Superior temporal gyrus (tissue), 1 donor: ENCODE data around the gene SAMD8.

Source experiments
- DNase-seq: peaks from one replicate; pipeline ENCODE4 v3.0.0-alpha.2; 2016; ENCODE audit errors: extremely low spot score

The SAMD8 gene

GRCh38 chr10:75111365-75111906 lies at the start of gene SAMD8:
Gene SAMD8 (plus strand): TSS chr10:75111656. CDS start chr10:75150529, 38,873 bp downstream.
- peak; percentile 92 for DNase-seq

GRCh38 chr10:75061709-75062505 lies 49.5 kb upstream of the SAMD8 start:
- no peak for DNase-seq

GRCh38 chr10:75062506-75063299 lies 48.8 kb upstream of the SAMD8 start:
- no peak for DNase-seq

- DNase-seq: no peak
These were observed 47.8 kb upstream of the SAMD8 start for GRCh38 chr10:75063461-75064230.

- DNase-seq: no peak
These were observed 46.4 kb upstream of the SAMD8 start for GRCh38 chr10:75065076-75065475.

- no peak for DNase-seq
These were observed 45.2 kb upstream of the SAMD8 start for GRCh38 chr10:75066271-75066670.

- DNase-seq: no peak
These were observed 44.2 kb upstream of the SAMD8 start for GRCh38 chr10:75067272-75067671.

GRCh38 chr10:75068523-75068922 lies 42.9 kb upstream of the SAMD8 start:
- no peak for DNase-seq

- no peak for DNase-seq
These were observed 41.0 kb upstream of the SAMD8 start for GRCh38 chr10:75070476-75070875.

- DNase-seq: no peak
These were observed 40.5 kb upstream of the SAMD8 start for GRCh38 chr10:75070961-75071428.

GRCh38 chr10:75071756-75072155 lies 39.7 kb upstream of the SAMD8 start:
- no peak for DNase-seq

- DNase-seq: no peak
These were observed 38.7 kb upstream of the SAMD8 start for GRCh38 chr10:75072727-75073126.

GRCh38 chr10:75073442-75073841 lies 38.0 kb upstream of the SAMD8 start:
- DNase-seq: no peak

GRCh38 chr10:75074711-75075445 lies 36.6 kb upstream of the SAMD8 start:
- DNase-seq: no peak

GRCh38 chr10:75076348-75076747 lies 35.1 kb upstream of the SAMD8 start:
- no peak for DNase-seq

GRCh38 chr10:75079436-75080083 lies 31.9 kb upstream of the SAMD8 start:
- DNase-seq: no peak

GRCh38 chr10:75080554-75080953 lies 30.9 kb upstream of the SAMD8 start:
- no peak for DNase-seq

GRCh38 chr10:75081379-75081778 lies 30.1 kb upstream of the SAMD8 start:
- DNase-seq: no peak

GRCh38 chr10:75083972-75084833 lies 27.3 kb upstream of the SAMD8 start:
- DNase-seq: no peak
